ENCODE data around the gene ACCSL. TPM values are rescaled to one million over a fixed set of nuclear protein-coding genes. Genes with fewer than 3 reads are reported as not detected.
A peak's percentile ranks its signal among the peaks of the same experiment; 100 is the strongest.

The ACCSL gene
- total RNA-seq, 2 donors from 2014 or later: not detected

DNA sequence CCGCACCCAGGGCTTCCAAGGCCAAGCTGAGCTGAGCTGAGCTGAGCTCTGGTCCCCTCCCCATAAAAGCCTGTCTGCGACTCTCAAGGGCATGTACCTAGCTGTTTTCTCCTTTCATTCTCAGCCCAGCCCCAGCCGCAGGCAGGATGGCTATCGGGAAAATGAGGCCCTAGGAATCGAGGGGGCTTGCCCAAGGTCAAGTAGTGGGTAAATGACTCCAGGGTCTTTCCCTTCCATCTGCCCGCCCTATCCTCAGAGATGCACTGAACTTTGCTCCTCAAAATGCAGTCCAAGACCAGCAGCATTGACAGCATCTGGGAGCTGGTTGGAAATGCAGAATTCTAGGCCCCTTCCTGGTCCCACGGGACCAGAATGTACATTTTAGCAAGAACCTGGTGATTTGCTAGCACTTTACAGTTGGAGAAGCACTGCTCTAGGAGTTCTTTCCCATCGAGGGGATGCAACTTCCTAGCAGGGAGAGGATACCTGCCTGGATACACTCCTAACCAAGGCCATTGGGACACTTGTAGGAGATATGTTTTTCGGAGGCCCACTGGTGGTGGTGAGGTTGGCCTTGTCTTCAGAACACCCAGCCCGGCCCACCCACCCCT is 43.2 kb upstream of the ACCSL start:
- Histone ChIP-seq H3K4me3 (no peak overlapping the region), H3K4me1 (ENCODE audit: control insufficient read depth in 1 of 2, low read depth in 2 of 2) (peaks cover 5 to 54% of the 10 kb centered on the region in 2 donors), H3K27ac (no peak overlapping the region), H3K27me3 (replicated peaks; ENCODE audit: insufficient read depth) (no peaks in the 10 kb centered on the region), H3K9me3 (no peaks in the 10 kb centered on the region), H3K36me3 (no peaks in the 10 kb centered on the region)
- ATAC-seq (ENCODE audit: insufficient number of reproducible peaks, low FRiP score, low read depth) (no peak), DNase-seq (ENCODE audit: low spot score) (no peak)
- TF ChIP-seq, protein P1, sequence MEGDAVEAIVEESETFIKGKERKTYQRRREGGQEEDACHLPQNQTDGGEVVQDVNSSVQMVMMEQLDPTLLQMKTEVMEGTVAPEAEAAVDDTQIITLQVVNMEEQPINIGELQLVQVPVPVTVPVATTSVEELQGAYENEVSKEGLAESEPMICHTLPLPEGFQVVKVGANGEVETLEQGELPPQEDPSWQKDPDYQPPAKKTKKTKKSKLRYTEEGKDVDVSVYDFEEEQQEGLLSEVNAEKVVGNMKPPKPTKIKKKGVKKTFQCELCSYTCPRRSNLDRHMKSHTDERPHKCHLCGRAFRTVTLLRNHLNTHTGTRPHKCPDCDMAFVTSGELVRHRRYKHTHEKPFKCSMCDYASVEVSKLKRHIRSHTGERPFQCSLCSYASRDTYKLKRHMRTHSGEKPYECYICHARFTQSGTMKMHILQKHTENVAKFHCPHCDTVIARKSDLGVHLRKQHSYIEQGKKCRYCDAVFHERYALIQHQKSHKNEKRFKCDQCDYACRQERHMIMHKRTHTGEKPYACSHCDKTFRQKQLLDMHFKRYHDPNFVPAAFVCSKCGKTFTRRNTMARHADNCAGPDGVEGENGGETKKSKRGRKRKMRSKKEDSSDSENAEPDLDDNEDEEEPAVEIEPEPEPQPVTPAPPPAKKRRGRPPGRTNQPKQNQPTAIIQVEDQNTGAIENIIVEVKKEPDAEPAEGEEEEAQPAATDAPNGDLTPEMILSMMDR (IDR thresholded peaks at IDR 0.05): no peak

DNA sequence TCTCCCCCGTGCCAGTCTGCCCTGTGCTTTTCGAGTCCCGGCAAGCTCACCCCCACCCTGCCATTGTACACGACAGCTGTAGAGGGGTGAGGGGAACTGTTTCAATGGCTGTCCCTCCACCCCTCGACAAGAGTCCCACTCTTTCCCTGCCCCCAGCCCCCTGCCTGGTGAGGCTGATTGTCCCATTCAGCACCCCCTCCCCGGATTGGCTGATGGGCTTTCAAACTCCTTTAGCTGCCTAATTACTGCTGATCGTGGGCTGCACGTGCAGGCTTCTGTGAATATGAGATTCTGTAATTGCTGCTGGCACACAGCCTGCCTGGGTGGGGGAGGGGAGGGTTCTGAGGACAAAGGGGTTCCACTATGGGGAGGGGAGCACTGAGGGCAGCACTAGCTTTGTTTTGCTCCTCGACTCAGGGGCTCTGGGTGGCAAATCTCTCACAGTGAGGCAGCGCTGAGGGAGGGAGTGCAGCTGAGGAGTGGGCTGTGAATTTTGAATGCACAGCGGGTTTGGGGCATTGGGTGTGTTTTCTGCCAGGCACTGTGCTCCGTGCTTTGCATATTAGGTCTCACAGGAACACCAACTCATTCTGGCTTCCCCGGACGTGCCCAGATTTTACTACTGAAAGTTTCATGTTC is 42.6 kb upstream of the ACCSL start:
- H3K4me3 ChIP-seq: no peak overlapping the region
- ATAC-seq (ENCODE audit: insufficient number of reproducible peaks, low FRiP score, low read depth) (no peak), DNase-seq (ENCODE audit: low spot score) (no peak)
- H3K27ac ChIP-seq: no peak overlapping the region
- no peaks in the 10 kb centered on the region for H3K36me3 ChIP-seq
- peaks cover 5 to 59% of the 10 kb centered on the region in 2 donors for H3K4me1 ChIP-seq (ENCODE audit: control insufficient read depth in 1 of 2, low read depth in 2 of 2)
- no peaks in the 10 kb centered on the region for H3K9me3 ChIP-seq
- no peaks in the 10 kb centered on the region for H3K27me3 ChIP-seq (replicated peaks; ENCODE audit: insufficient read depth)
- TF ChIP-seq, protein P1 (IDR thresholded peaks at IDR 0.05): no peak

DNA sequence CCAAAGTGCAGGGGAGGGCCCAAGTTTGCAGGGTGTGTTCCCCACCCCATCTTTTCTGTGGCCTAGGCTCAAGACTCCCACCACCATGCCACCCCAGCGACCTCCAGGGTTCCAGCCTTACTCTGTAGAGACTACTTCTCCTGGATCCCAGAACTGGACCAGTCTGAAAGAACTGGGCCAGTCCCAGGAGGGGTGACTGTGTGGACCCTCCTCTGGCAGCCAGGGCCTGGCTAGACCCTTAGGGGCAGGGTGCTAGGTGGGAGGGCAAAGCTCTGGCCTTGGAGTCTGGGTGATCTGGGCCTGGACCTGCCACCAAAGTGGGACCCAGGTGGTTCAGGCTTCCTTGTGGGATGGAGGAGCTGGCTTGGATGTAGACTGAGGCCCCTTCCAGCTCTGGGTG is 41.8 kb upstream of the ACCSL start:
- TF ChIP-seq, protein P1 (IDR thresholded peaks at IDR 0.05): no peak
- H3K9me3 ChIP-seq: no peaks in the 10 kb centered on the region
- ATAC-seq (ENCODE audit: insufficient number of reproducible peaks, low FRiP score, low read depth): no peak
- no peak overlapping the region for H3K4me3 ChIP-seq
- DNase-seq (ENCODE audit: low spot score): no peak
- H3K27me3 ChIP-seq (replicated peaks; ENCODE audit: insufficient read depth): no peaks in the 10 kb centered on the region
- H3K4me1 ChIP-seq (ENCODE audit: control insufficient read depth in 1 of 2, low read depth in 2 of 2): peaks cover 7 to 67% of the 10 kb centered on the region in 2 donors
- H3K27ac ChIP-seq: peak overlapping the region in 1 of 2 donors; percentile 79
- H3K36me3 ChIP-seq: no peaks in the 10 kb centered on the region

DNA sequence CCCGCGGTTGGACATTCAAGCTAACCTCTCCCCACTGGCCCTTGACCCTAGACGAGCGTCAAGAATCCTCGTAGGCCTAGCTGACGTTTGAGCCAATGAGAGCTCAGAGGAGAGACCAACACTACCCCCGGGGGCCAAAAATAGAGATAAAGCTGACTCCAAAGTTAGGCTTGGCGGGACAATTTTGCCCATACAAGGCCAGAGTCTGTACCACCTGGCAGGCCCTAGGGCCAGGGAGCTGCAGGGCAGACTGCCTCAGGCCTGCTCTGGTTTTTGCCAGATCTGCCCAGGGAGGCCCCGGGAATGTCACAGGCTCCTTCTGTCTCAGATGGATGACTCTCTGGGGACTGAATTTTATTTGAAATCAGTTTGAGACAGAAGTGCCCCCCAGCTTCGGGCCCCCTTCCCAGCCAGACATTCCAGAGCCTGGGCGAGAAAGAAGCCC is 40.8 kb upstream of the ACCSL start:
- DNase-seq (ENCODE audit: low spot score) (no peak), ATAC-seq (ENCODE audit: insufficient number of reproducible peaks, low FRiP score, low read depth) (peak; percentile 57)
- Histone ChIP-seq H3K27me3 (replicated peaks; ENCODE audit: insufficient read depth) (no peaks in the 10 kb centered on the region), H3K4me3 (no peak overlapping the region), H3K4me1 (ENCODE audit: control insufficient read depth in 1 of 2, low read depth in 2 of 2) (peaks cover 16 to 70% of the 10 kb centered on the region in 2 donors), H3K27ac (peak overlapping the region; percentile 79 to 82), H3K9me3 (no peaks in the 10 kb centered on the region), H3K36me3 (no peaks in the 10 kb centered on the region)
- TF ChIP-seq, protein P1 (IDR thresholded peaks at IDR 0.05): no peak

DNA sequence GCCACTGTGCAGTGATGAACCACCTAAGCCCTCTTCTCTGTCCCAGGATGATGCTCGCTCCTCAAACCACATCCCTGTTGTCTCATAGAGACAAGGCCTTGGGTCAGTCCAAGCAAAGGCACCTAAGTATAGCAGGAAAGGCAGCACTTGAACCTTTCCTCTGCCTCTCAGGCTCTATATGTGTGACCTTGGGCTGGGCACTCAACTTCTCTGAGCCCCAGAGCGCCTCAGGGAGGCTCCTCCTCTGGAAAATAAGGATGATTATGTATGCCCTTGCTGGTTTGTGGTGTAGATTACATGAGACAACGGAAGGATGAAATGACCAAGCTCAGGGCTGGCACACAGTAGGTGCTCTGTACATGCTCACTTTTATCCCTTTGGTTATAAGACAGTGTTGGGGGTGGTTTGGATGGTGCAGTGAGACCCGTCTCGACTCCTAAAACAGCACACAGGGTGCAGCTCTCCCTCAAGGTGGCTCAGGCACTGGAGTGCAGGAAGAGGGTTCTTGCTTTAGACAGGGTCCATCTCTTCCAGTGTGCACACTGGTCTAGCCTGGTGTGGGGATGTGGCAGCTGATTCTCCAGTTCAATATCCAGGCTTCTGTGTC is 40.2 kb upstream of the ACCSL start:
- no peaks in the 10 kb centered on the region for H3K36me3 ChIP-seq
- no peaks in the 10 kb centered on the region for H3K27me3 ChIP-seq (replicated peaks; ENCODE audit: insufficient read depth)
- H3K4me3 ChIP-seq: no peak overlapping the region
- ATAC-seq (ENCODE audit: insufficient number of reproducible peaks, low FRiP score, low read depth): no peak
- TF ChIP-seq, protein P1 (IDR thresholded peaks at IDR 0.05): no peak
- no peaks in the 10 kb centered on the region for H3K9me3 ChIP-seq
- H3K4me1 ChIP-seq (ENCODE audit: control insufficient read depth in 1 of 2, low read depth in 2 of 2): peaks cover 17 to 67% of the 10 kb centered on the region in 2 donors
- no peak for DNase-seq (ENCODE audit: low spot score)
- peak overlapping the region; percentile 79 to 82 for H3K27ac ChIP-seq
